HS-5 (cell line): Measurements from ENCODE around the gene OR2AG1.
A peak's percentile ranks its signal among the peaks of the same experiment; 100 is the strongest.
"Not testable (repeated sequence)": the region's sequence is repeated elsewhere in the genome, so short reads cannot be mapped to it uniquely, and the experiment has no call there.

Experiments used
- DNase-seq: peaks from one replicate; pipeline ENCODE4 v3.0.0-alpha.2; 2012; ENCODE audit warnings: low read depth

Gene OR2AG1

GRCh38 chr11:6794639-6795038, 11.8 kb downstream of the OR2AG1 start:
- DNase-seq = no peak

DNA sequence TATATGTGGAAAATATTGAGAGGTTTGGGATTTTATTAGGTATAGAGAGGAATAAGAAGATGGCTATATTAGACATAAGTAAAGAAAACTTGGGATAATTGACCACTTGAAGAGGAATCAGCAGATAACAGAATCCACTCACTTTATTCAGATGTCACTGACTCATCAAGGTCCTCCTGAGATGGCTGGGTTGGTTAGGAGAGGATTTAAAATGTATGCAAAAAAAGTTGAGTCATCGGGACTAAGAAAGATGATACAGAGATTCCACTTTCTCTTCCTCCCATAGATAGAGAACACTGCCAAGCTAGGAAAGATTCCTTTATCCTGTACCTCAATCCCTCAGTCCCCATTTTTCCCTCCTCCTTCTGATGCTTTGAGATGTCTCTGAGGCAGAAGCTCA, 16.6 kb downstream of the OR2AG1 start, which contains the start of gene OR6A2:
Gene OR6A2, minus strand, starts transcription at position 288 of the 400 bp plus-strand sequence. CDS start 3,981 bp downstream, outside the sequence.
- DNase-seq = peak; percentile 64

DNA sequence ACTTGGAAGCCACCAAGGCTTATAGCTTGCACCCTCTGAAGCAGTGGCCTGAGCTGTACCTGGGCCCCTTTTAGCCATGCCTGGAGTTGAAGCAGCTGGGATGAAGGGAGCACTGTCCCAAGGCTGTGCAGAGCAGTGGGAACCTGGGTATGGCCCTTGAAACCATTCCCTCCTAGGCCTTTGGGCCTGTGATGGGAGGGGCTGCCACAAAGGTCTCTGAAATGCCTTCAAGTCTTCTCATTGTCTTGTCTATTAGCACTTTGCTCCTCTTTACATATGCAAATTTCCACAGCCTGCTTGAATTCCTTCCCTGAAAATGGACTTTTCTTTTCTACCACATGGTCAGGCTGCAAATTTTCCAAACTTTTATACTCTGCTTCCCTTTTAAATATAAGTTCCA, 18.3 kb downstream of the OR2AG1 start:
- DNase-seq = not testable (repeated sequence)

- no peak for DNase-seq
Measured at GRCh38 chr11:6812390-6813005, 29.7 kb downstream of the OR2AG1 start.

DNA sequence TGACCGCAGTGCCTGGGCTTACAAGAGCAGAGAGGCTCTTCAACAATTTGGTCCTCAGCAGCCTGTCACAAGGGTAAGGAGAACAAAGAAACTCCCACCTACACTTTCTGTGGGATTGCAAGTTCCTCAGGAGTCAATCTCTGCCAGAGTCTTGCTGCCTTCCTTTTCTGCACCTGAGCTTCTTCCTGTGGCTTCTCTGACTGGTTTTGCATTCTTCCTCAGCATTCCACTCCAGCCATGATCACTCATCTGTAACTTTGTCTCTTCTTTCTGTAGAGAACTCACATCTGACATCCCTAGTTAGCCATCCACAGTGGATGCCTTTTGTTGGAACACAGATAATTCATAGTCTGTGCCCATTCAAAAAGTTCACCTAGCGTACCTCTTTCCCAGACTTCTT, 30.8 kb downstream of the OR2AG1 start:
- no peak for DNase-seq

DNA sequence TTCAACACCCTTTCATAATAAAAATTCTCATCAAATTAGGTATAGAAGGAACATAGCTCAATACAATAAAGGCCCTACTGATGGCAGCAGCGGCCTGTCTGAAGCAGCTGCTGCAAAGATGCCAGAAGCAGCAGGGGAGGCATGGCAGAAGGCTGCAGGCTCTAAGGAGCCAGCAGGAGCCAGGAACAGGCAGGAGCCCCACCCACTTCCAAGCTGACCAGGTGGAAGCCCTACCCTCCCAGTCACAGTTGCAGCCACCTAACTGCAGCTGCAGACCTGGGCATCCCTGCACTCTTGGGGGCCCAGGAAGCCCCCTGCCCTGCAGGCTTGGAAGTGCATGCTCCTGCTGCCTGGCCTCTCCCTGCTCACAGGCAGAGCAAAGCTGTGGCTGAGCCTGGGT, 34.9 kb downstream of the OR2AG1 start:
- no peak for DNase-seq

DNA sequence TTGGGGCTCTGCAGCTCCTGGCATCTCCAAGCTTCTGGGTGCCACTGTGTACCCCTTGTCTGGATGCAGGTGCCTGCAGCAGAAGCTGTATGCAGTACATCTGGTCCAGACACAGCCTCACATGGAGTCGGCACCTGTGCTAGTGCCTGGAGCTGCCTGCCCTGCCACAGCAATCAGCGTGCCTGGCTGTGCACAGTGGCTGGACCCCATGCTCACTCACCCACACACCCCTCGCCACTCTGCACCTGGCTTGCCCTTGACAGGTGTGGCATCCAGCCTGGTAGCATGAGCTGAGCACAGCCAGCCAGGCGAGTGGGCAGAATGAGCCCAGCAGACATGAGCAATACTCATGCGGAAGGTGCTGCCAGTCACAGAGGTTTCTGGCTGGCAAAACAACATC, 36.1 kb downstream of the OR2AG1 start:
- no peak for DNase-seq

DNA sequence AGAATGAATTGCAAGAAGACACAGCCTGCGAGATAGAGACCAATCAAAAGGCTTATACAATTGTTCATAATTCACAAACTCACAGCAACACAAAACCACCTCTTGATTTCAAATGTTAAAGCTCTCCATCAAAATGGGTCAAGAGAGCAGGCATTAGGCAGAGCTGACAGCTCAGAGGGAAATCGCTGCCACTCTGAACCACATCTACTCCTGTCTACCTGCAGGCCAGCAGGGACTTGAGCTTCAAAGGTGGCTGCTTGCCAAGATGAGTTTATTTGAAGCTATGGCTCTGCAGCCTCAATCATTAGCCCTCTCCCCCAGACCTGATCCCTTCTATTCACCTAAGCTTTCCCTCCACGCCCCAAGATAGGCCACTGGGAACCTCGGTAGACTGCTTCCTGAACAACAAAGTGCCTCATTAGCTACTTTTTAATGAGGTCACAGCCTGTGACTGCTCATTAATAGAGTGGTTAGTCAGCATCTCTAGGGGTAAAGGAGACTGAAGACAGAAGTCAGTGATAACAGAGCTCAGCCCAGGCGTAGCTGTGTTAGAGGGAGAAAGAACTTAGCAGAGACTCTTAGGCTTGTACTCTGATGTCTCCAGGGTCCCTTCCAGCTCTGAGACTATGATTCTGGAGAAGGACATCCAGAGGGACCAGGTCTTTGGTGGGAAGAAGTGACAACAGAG, 41.5 kb downstream of the OR2AG1 start:
- no peak for DNase-seq

GRCh38 chr11:6825231-6825744, 42.5 kb downstream of the OR2AG1 start:
- no peak for DNase-seq

DNA sequence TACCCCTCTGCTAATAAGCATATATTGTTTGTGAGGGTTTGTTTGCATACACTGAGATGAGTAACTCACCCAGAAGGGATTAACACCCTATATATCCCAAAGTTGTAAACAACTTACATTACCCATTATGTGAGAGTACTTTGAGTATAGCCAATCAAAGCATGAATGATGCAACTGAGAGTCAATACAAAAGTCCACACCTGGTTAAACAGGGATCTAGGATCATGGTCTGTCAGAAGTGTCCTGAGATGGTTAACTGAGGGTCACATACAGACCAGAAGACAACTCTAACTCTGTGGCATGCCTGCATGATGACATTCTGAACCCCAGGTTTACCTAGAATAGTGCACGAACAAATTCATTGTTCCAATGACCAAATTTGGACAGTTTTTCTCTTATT, 45.3 kb downstream of the OR2AG1 start:
- no peak for DNase-seq

- DNase-seq = no peak
Measured at GRCh38 chr11:6833356-6833755, 50.5 kb downstream of the OR2AG1 start.

- no peak for DNase-seq
Measured at GRCh38 chr11:6834021-6834420, 51.2 kb downstream of the OR2AG1 start.
